GM12878 (cell line): ENCODE results near the gene MPEG1. TPM values are rescaled to one million over a fixed set of nuclear protein-coding genes. Genes with fewer than 3 reads are reported as not detected.

ENCODE experiments used
- ATAC-seq: fragments of 200-7000 bp; cut with Tn5 transposase; 3 replicates; pipeline ENCODE4 v1.9.1; 2020; ENCODE audit warnings: mild to moderate bottlenecking, moderate library complexity
- BruUV-seq: library from RNA; stranded (reverse); fragments of 400-500 nt; replicated peaks from 2 replicates; lab custom pipeline; 2021; lab: Mats Ljungman, UMichigan
- CTCF ChIA-PET: fragments of 300-600 bp; sonication (Branson Sonifier 250); formaldehyde crosslinking; extraction: SDS; loops from one replicate; lab custom pipeline; 2021; ENCODE audit warnings: inconsistent platforms; lab: Yijun Ruan, JAX
- POLR2A ChIA-PET: fragments of 350-600 bp; formaldehyde crosslinking; extraction: SDS; loops from one replicate; lab custom pipeline; 2021; ENCODE audit warnings: inconsistent platforms; lab: Charles Lee
- RAD21 ChIA-PET: fragments of 300-600 bp; sonication (Branson Sonifier 250); formaldehyde crosslinking; loops from one replicate; lab custom pipeline; 2023; ENCODE audit warnings: antibody characterized with exemption; ENCODE audit not compliant: unreplicated experiment; lab: Charles Lee
- SMC1A ChIA-PET: fragments of 300-600 bp; sonication (Branson Sonifier 250); formaldehyde crosslinking; loops from one replicate; lab custom pipeline; 2023; ENCODE audit not compliant: unreplicated experiment, uncharacterized antibody; lab: Charles Lee
- DNase-seq: peaks from one replicate; pipeline ENCODE4 v3.0.0-alpha.2; 2011; ENCODE audit warnings: low read depth, low spot score
- FAIRE-seq: peaks from 3 replicates; lab custom pipeline; 2011; peaks lifted over from hg19 to GRCh38; lab: Jason Lieb, UNC
- H2AFZ ChIP-seq: 2 replicates; pipeline ENCODE4 v1.6.0; 2011; ENCODE audit warnings: low read depth, low read length, control low read depth; ENCODE audit not compliant: control insufficient read depth
- H3K27ac ChIP-seq: 2 replicates; pipeline ENCODE4 v1.5.1; 2011; ENCODE audit warnings: control low read depth; ENCODE audit not compliant: control insufficient read depth, insufficient read depth
- H3K27me3 ChIP-seq, 2 experiments: replicated peaks in 1 of 2; 2 replicates each; pipeline versions ENCODE4 v1.6.0 to v1.6.1; 2011; ENCODE audit warnings: low read length in 1 of 2; ENCODE audit not compliant: control insufficient read depth in 2 of 2, insufficient read depth in 2 of 2
- H3K36me3 ChIP-seq, 2 experiments: 2 replicates each; pipeline ENCODE4 v1.5.1; 2011; ENCODE audit warnings: low read length in 1 of 2; ENCODE audit not compliant: control insufficient read depth in 2 of 2, insufficient read depth in 2 of 2
- H3K4me1 ChIP-seq: 2 replicates; pipeline ENCODE4 v1.6.1; 2011; ENCODE audit warnings: mild to moderate bottlenecking, low read length, moderate library complexity, mixed read lengths; ENCODE audit not compliant: control insufficient read depth, insufficient read depth
- H3K4me2 ChIP-seq: 2 replicates; pipeline ENCODE4 v1.6.0; 2011; ENCODE audit warnings: control low read depth; ENCODE audit not compliant: control insufficient read depth, insufficient read depth
- H3K4me3 ChIP-seq: fragments of 200-600 bp; sonication (generic); 2 replicates; pipeline ENCODE4 v1.5.1; 2016
- H3K79me2 ChIP-seq: 2 replicates; pipeline ENCODE4 v1.6.0; 2011; ENCODE audit warnings: low read length; ENCODE audit not compliant: control insufficient read depth, insufficient read depth
- H3K9ac ChIP-seq: 2 replicates; pipeline ENCODE4 v1.8.0; 2011; ENCODE audit warnings: low read length, control low read depth, mixed read lengths; ENCODE audit not compliant: control insufficient read depth, insufficient read depth
- H3K9me3 ChIP-seq: replicated peaks from 3 replicates; pipeline ENCODE4 v1.5.1; 2011; ENCODE audit warnings: mild to moderate bottlenecking, low read length; ENCODE audit not compliant: control insufficient read depth, insufficient read depth
- H4K20me1 ChIP-seq: 2 replicates; pipeline ENCODE4 v1.6.0; 2011; ENCODE audit not compliant: control insufficient read depth, insufficient read depth
- BCL3 ChIP-seq: IDR thresholded peaks from 2 replicates; pipeline ENCODE4 v1.6.1; 2011; ENCODE audit warnings: borderline replicate concordance, low read depth, mild to moderate bottlenecking, moderate library complexity, low read length; ENCODE audit not compliant: insufficient read depth, poor library complexity, severe bottlenecking
- CHD4 ChIP-seq: fragments of 200-600 bp; sonication (generic); IDR thresholded peaks from 2 replicates; pipeline ENCODE4 v1.6.1; 2016; ENCODE audit warnings: mild to moderate bottlenecking
- ESRRA ChIP-seq: IDR thresholded peaks from 2 replicates; pipeline ENCODE4 v1.6.1; 2012; ENCODE audit warnings: mild to moderate bottlenecking, low read length, improper control_type of control experiment
- FOS ChIP-seq: IDR thresholded peaks from 3 replicates; pipeline ENCODE4 v1.6.1; 2011; ENCODE audit warnings: borderline replicate concordance; ENCODE audit not compliant: insufficient read length; ENCODE audit errors: extremely low read depth
- FOXK2 ChIP-seq: fragments of 450-650 bp; IDR thresholded peaks from 2 replicates; pipeline ENCODE4 v1.6.1; 2017; ENCODE audit warnings: mild to moderate bottlenecking, moderate library complexity
- MAX ChIP-seq: IDR thresholded peaks from 2 replicates; pipeline ENCODE4 v1.6.1; 2012; ENCODE audit warnings: low read depth, low read length, improper control_type of control experiment
- MYC ChIP-seq: IDR thresholded peaks from 2 replicates; pipeline ENCODE4 v1.6.1; 2011; ENCODE audit warnings: mild to moderate bottlenecking, low read length, moderate library complexity, inconsistent platforms; ENCODE audit not compliant: insufficient read depth, insufficient replicate concordance, insufficient read length, severe bottlenecking
- RCOR1 ChIP-seq: conservative IDR thresholded peaks from 2 replicates; pipeline ENCODE4 v1.6.1; 2012; ENCODE audit warnings: low read depth, low read length, improper control_type of control experiment
- SUPT20H ChIP-seq: IDR thresholded peaks from 2 replicates; pipeline ENCODE4 v1.6.1; 2011; ENCODE audit warnings: low read depth, mild to moderate bottlenecking, low read length, moderate library complexity, borderline replicate concordance; ENCODE audit not compliant: control insufficient read depth
- TAF1 ChIP-seq: IDR thresholded peaks from 2 replicates; pipeline ENCODE4 v1.6.1; 2011; ENCODE audit warnings: mild to moderate bottlenecking, low read depth, low read length, borderline replicate concordance
- ZNF592 ChIP-seq: fragments of 450-650 bp; IDR thresholded peaks from 2 replicates; pipeline ENCODE4 v1.6.1; 2017; ENCODE audit warnings: mild to moderate bottlenecking, moderate library complexity
- ZNF622 ChIP-seq: fragments of 450-650 bp; IDR thresholded peaks from 2 replicates; pipeline ENCODE4 v1.6.1; 2017; ENCODE audit warnings: mild to moderate bottlenecking, inconsistent platforms
- WGBS: methylation state at CpG from one replicate; pipeline ENCODE4 v1.1.6; 2016; ENCODE audit warnings: low lambda C conversion rate; ENCODE audit not compliant: insufficient replicate concordance, insufficient coverage; ENCODE audit errors: missing lambda C conversion rate; 5-methylcytosine and 5-hydroxymethylcytosine counted together
- in situ Hi-C: fragments of 300-500 bp; cut with MboI; formaldehyde crosslinking; loops from 9 replicates; pipeline ENCODE4 v1.14.3; 2018; ENCODE audit warnings: mixed read lengths
- intact Hi-C: fragments of 100-400 bp; cut with micrococcal nuclease; formaldehyde crosslinking; loops from one replicate; pipeline ENCODE4 v1.14.2; 2022; ENCODE audit not compliant: unreplicated experiment
- polyA plus RNA-seq, 11 experiments: library from polyadenylated mRNA; depleted of rRNA in 4 of 11; unstranded in 6 of 11; stranded (reverse) in 5 of 11; fragments of >200 nt; fragmentation: Nextera tagmentation in 4 of 11; fragmentation: Illumina TruSeq in 1 of 11; extraction: Ambion mirVana in 4 of 11; extraction: Trizol in 1 of 11; gene quantifications; 1 replicate in 1 of 11; 2 replicates in 10 of 11; pipeline versions ENCODE4 v1.2.1 to v1.2.3, GENCODE V29; 2011 to 2016; ENCODE audit warnings: inconsistent platforms in 2 of 11, missing spikeins in 2 of 11, low read depth in 1 of 11
- total RNA-seq, 4 experiments: library from RNA; depleted of rRNA in 3 of 4; stranded (reverse); fragments of >200 nt in 3 of 4; fragmentation: Illumina TruSeq in 1 of 4; extraction: Trizol in 1 of 4; gene quantifications; 2 replicates each; pipeline versions ENCODE4 v1.2.1 to v1.2.3, GENCODE V29; 2013 to 2021

Gene MPEG1
- total and polyA plus RNA-seq, 10 of the 15 experiments (the other 5 are each of a cell fraction or from before 2014, with no cell fraction given), result 1.3 to 15.6 (median 11.7) TPM; not detected in 1

GRCh38 chr11:59171508-59172322 lies 41.0 kb downstream of the MPEG1 start, which contains the start of gene DTX4:
TSS of gene DTX4 (plus strand) at chr11:59172132. CDS start at chr11:59172596, 464 bp downstream.
- Histone ChIP-seq H3K36me3 (no peaks in the 10 kb centered on the region), H3K79me2 (peaks cover 44% of the 10 kb centered on the region), H3K9ac (peak within 1 kb of the TSS; percentile 83), H3K4me3 (peak within 1 kb of the TSS; percentile 93), H3K4me2 (peak within 1 kb of the TSS; percentile 98), H3K27me3 (no peaks in the 10 kb centered on the region), H3K4me1 (peaks cover 6% of the 10 kb centered on the region), H3K9me3 (no peaks in the 10 kb centered on the region; the same call in 2 of the 3 replicates), H3K27ac (peak within 1 kb of the TSS; percentile 84), H4K20me1 (no peaks in the 10 kb centered on the region), H2AFZ (peak within 1 kb of the TSS; percentile 74)
- FAIRE-seq (peak; percentile 81), DNase-seq (peak; percentile 57), ATAC-seq (peak; percentile 76)
- ChIA-PET POLR2A (interaction anchor here (1.0 to 4.3 kb wide), 6 partner anchors 15 to 43 kb away, joined by 3 to 32 read pairs (median 6); no protein-coding TSS in a partner anchor), SMC1A (interaction anchor here (0.6 to 14.9 kb wide), 21 partner anchors 9 to 258 kb away, joined by 3 to 155 read pairs (median 5); partner anchors contain the start of genes MPEG1 and OR5A2), RAD21 (interaction anchor here (0.6 to 9.0 kb wide), 24 partner anchors 8 to 589 kb away, joined by 3 to 183 read pairs (median 7); partner anchors contain the start of gene MPEG1), CTCF (interaction anchor here (0.7 to 30.3 kb wide), 28 partner anchors 9 to 259 kb away, joined by 3 to 1180 read pairs (median 8); partner anchors contain the start of genes MPEG1 and OR5A2)
- BruUV-seq, result no TSS peak
- in situ Hi-C loops (loop anchor here (5.0 to 10.0 kb wide), 3 partner anchors 36 to 383 kb away; no protein-coding TSS in a partner anchor), intact Hi-C loops (loop anchor here (1.0 to 5.0 kb wide), 5 partner anchors 29 to 259 kb away; no protein-coding TSS in a partner anchor)
- WGBS, result under 1% methylated on average over 57 of the region's 64 CpGs
- TF ChIP-seq RCOR1 (no peak), ESRRA (no peak), FOS (no peak), ZNF622 (no peak), FOXK2 (no peak), ZNF592 (0 out of 2 replicates have a peak, but pooled peaks have one; percentile 35), MAX (peak; percentile 57), TAF1 (0 out of 2 replicates have a peak, but pooled peaks have one; percentile 61), MYC (no peak), CHD4 (no peak), BCL3 (peak; percentile 41), SUPT20H (no peak)
